Mucosa of rectum (tissue), 2 donors: Measurements from ENCODE around the gene ZNF718.
"Not testable (repeated sequence)": the region's sequence is repeated elsewhere in the genome, so short reads cannot be mapped to it uniquely, and the experiment has no call there.

ENCODE experiments used
- H3K27ac ChIP-seq, 2 donors: one replicate each; pipeline ENCODE4 v1.7.0; 2013; ENCODE audit warnings: inconsistent platforms in 2 of 2, low read depth in 2 of 2, low read length in 2 of 2
- H3K27me3 ChIP-seq, 2 donors: one replicate each; pipeline ENCODE4 v1.7.0; 2013; ENCODE audit warnings: low read length in 2 of 2; ENCODE audit not compliant: control insufficient read depth in 2 of 2, insufficient read depth in 2 of 2
- H3K36me3 ChIP-seq, 2 donors: one replicate each; pipeline ENCODE4 v1.7.0; 2013; ENCODE audit warnings: low read length in 2 of 2; ENCODE audit not compliant: control insufficient read depth in 2 of 2, insufficient read depth in 2 of 2
- H3K4me1 ChIP-seq, 2 donors: one replicate each; pipeline ENCODE4 v1.7.0; 2013; ENCODE audit warnings: low read length in 2 of 2, mild to moderate bottlenecking in 1 of 2; ENCODE audit not compliant: control insufficient read depth in 2 of 2, insufficient read depth in 2 of 2
- H3K4me3 ChIP-seq, 2 donors: one replicate each; pipeline ENCODE4 v1.7.0; 2013; ENCODE audit warnings: low read length in 2 of 2
- H3K9ac ChIP-seq, 2 donors: one replicate each; pipeline ENCODE4 v1.7.0; 2013; ENCODE audit warnings: low read length in 2 of 2, low read depth in 1 of 2, mild to moderate bottlenecking in 1 of 2
- H3K9me3 ChIP-seq, 2 donors: one replicate each; pipeline ENCODE4 v1.7.0; 2013; ENCODE audit warnings: low read length in 2 of 2; ENCODE audit not compliant: control insufficient read depth in 2 of 2
- donor health status: healthy.
- donor health status: Normal muscosa, but diverticular disease.

The ZNF718 gene

DNA sequence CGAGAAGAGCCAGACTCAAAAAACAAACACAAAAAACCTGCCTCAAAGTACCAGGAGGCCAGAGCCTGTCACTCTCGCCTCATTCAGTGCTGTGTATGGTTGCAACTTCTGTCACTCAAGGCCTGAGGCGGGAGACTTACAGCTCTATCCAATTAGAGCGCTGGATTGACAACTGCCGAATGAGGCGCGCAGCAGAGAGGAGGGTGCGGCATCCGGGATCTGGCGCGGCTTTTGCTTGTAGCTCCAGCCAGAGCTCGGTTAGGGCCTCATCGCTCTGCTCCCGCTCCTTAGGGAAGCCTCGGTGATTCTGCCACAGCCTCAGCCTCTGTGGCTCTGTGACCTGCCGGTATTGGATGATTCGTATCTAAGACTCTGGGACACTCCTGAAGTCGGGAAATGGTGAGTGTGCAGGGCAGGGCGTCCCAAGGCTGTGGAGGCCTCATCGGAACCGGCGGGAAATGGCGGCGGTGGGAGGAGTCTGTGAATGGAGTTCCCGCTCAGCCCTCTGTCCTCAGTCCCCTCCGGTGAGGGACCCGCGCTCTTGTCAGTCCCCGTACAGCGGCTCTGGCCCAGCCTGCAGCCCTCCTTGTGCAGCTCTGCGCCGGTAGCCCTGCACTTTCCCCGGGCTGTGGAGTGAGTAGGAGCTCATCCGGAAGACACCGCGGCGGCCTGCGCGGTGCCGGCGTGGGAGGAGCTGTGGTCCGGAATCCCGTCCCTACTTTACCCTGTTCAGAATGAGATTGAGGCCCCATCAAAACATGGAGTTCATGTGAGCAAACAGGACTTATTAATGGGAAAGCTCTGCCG, at the start of gene ZNF718:
TSS of gene ZNF718 (plus strand) at position 227 of the 807 bp plus-strand sequence. CDS start at position 397, 170 bp downstream.
- Histone ChIP-seq H3K4me1 (peaks cover 6 to 8% of the 10 kb centered on the region in 2 donors), H3K4me3 (peak within 1 kb of the TSS; percentile 91 to 98), H3K9me3 (peaks cover under 1% of the 10 kb centered on the region in 2 donors), H3K9ac (peak within 1 kb of the TSS; percentile 83 to 90), H3K36me3 (peaks cover 0 to 6% of the 10 kb centered on the region in 2 donors), H3K27ac (peak within 1 kb of the TSS; percentile 91 to 93), H3K27me3 (no peaks in the 10 kb centered on the region)

DNA sequence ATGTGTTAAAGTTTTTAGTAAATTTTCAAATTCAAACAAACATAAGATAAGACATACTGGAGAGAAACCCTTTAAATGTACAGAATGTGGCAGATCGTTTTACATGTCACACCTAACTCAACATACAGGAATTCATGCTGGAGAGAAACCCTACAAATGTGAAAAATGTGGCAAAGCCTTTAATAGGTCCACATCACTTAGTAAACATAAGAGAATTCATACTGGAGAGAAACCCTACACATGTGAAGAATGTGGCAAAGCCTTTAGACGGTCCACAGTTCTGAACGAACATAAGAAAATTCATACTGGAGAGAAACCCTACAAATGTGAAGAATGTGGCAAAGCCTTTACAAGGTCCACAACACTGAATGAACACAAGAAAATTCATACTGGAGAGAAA, 38.4 kb upstream of the ZNF718 start:
- no peaks in the 10 kb centered on the region for H3K4me1 ChIP-seq
- H3K36me3 ChIP-seq: peaks cover 20 to 30% of the 10 kb centered on the region in 2 donors
- no peak overlapping the region for H3K27ac ChIP-seq
- H3K9ac ChIP-seq: no peak overlapping the region
- H3K9me3 ChIP-seq: peaks cover 57% of the 10 kb centered on the region in 2 donors
- H3K4me3 ChIP-seq: peak overlapping the region in 1 of 2 donors; percentile 10
- H3K27me3 ChIP-seq: no peaks in the 10 kb centered on the region

DNA sequence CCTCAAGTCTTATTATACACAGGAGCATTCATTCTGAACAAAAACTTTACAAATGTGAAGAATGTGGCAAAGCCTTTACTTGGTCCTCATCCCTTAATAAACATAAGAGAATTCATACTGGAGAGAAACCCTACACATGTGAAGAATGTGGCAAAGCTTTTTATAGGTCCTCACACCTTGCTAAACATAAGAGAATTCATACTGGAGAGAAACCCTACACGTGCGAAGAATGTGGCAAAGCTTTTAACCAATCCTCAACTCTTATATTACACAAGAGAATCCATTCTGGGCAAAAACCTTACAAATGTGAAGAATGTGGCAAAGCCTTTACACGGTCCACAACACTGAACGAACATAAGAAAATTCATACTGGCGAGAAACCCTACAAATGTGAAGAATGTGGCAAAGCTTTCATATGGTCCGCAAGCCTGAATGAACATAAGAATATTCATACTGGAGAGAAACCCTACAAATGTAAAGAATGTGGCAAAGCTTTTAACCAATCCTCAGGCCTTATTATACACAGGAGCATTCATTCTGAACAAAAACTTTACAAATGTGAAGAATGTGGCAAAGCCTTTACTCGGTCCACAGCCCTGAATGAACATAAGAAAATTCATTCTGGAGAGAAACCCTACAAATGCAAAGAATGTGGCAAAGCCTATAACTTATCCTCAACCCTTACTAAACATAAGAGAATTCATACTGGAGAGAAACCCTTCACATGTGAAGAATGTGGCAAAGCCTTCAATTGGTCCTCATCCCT, 37.6 kb upstream of the ZNF718 start:
- peaks cover 55 to 64% of the 10 kb centered on the region in 2 donors for H3K9me3 ChIP-seq

DNA sequence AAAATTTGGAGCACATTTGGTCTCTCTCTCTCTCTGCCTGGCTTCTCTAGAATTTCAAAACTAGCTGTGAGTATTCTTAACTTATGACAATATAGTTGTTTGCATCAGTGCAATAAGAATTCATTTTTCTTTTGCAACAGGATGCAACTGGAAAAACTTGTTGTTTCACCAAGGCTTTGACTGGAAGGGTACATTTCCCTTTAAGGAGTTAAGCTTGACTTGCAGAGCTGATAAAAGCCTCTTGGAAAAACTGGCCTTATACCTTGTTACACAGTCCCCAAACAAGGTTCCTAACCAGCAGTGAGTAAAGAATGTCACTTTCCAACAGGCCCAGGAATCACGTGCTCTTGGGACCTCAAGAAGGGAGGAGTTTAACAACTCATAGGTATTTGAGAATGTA, 25.9 kb upstream of the ZNF718 start:
- Histone ChIP-seq H3K4me3 (no peak overlapping the region), H3K4me1 (no peaks in the 10 kb centered on the region), H3K9me3 (peaks cover 38 to 40% of the 10 kb centered on the region in 2 donors)

More for the DNA sequence above, 37.6 kb upstream of the ZNF718 start:
- H3K27ac ChIP-seq, H3K9ac ChIP-seq, H3K27me3 ChIP-seq, H3K4me1 ChIP-seq, H3K4me3 ChIP-seq: not testable (repeated sequence)
- H3K36me3 ChIP-seq: peaks cover 20 to 26% of the 10 kb centered on the region in 2 donors

DNA sequence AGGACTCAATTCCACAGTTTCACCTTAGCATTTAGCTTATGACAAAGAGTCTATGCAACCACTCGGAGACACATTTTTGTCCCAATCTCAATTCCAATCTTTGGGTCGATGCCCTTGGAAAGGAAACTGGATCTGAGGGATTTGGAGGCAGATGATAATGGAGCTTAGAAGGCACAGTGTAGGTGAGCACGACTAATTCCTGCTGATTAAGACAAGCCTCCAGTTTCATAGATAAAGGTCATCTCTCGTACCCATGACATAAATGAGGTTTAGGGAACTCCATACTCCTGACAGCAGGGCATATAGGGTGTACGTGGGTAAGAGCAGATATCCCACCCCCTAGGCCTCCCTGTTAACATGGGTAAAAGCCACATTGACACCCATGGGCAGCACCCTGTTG, 24.4 kb upstream of the ZNF718 start:
- Histone ChIP-seq H3K27me3 (no peaks in the 10 kb centered on the region), H3K9ac (no peak overlapping the region), H3K4me3 (no peak overlapping the region), H3K36me3 (no peaks in the 10 kb centered on the region), H3K27ac (no peak overlapping the region), H3K4me1 (no peaks in the 10 kb centered on the region), H3K9me3 (peaks cover 32 to 35% of the 10 kb centered on the region in 2 donors)

More for the DNA sequence above, 25.9 kb upstream of the ZNF718 start:
- no peaks in the 10 kb centered on the region for H3K36me3 ChIP-seq
- H3K9ac ChIP-seq: no peak overlapping the region
- no peaks in the 10 kb centered on the region for H3K27me3 ChIP-seq
- H3K27ac ChIP-seq: no peak overlapping the region

DNA sequence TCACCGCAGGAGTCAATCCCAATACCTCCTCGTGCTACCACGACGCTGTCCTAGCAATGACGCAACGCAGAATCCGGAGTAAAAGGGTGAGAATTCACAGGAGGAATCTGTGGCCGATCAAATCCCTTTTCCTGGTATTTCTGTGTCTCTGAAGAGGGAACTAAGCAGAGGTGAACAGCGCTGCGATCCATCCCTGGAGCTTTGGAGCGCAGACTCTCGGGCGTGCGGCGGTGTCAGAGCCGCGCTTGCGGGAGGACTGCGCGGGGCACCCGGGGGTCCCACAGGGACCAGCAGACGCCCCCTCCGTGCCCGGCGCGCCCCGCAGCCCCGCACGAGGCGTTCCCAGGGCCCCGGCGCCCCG, 17.2 kb upstream of the ZNF718 start:
- Histone ChIP-seq H3K4me3 (no peak overlapping the region), H3K4me1 (no peaks in the 10 kb centered on the region), H3K27ac (no peak overlapping the region), H3K9ac (no peak overlapping the region), H3K36me3 (no peaks in the 10 kb centered on the region), H3K27me3 (peaks cover 4 to 7% of the 10 kb centered on the region in 2 donors), H3K9me3 (peaks cover 15 to 27% of the 10 kb centered on the region in 2 donors)

DNA sequence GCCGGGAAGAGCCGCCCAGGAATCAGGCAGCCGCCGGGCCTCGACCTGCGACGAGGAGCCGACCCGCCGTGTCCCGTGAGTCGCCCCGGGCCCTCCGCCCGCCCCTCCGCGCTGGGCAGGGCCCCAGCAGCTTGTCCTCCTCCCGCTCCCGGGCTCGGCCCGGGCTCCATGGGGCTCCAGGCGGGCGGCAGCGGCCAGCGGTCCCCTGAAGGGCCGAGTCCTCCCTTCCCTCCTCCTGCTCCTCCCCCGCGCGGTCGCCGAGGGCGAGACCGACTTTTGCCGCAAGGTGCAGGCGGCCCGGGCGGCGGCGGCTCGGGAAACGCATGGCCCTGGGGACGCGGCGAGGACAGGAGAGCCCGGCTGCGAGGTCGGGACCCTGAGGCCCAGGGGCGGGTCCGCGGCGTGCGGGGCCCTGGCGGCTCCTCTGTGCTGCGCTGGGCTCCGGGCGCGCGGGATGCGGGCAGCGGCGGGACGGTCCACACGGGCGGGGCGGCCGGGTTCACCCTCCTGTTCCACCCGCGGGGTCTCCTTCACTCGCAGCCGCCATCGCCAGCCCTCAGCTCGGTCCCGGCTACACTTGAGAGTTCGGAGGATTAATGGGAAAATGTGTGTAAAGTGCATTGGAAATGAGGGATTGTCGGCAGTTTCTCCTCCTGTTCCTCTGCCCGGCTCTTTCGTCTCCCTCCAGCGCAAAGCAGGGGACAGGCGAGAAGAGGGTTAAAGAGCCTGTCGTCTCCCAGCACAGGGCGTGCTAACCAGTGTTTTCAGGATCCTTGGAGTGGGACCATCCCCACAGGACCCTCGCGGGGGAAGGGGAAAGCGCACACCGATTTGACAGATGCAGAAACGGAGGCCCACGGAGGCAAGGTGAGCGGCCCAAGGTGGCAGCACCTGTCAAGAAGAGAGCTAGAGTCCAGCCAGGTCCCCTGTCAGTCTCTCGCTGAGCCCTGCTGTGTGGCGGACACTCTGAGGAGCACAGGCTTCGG, 16.6 kb upstream of the ZNF718 start:
- no peak overlapping the region for H3K27ac ChIP-seq
- no peak overlapping the region for H3K4me3 ChIP-seq
- no peak overlapping the region for H3K9ac ChIP-seq
- H3K27me3 ChIP-seq: peaks cover 4 to 7% of the 10 kb centered on the region in 2 donors
- no peaks in the 10 kb centered on the region for H3K4me1 ChIP-seq
- H3K36me3 ChIP-seq: no peaks in the 10 kb centered on the region
- H3K9me3 ChIP-seq: peaks cover 10 to 21% of the 10 kb centered on the region in 2 donors

DNA sequence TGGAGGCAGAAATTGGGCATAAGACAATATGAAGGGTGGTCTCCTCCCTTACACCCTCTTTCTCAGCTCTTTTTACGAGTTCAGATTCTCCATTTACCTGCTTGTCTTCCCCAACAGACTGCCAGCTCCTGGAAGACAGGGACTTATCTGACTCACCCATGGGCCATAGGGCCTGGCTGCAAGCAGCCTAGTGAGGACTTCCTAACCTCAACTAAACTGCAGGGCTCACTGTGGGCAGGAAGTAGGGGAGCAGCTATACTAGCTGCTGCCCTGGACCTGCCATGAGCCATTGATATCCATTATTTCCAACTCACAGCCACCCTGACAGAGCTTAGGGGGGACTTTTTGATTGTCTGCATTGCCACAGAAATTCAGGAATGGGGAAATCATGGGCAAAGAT, 11.5 kb upstream of the ZNF718 start:
- Histone ChIP-seq H3K36me3 (no peaks in the 10 kb centered on the region), H3K9me3 (peaks cover 0 to 9% of the 10 kb centered on the region in 2 donors), H3K4me1 (no peaks in the 10 kb centered on the region), H3K9ac (no peak overlapping the region), H3K27ac (no peak overlapping the region), H3K4me3 (no peak overlapping the region), H3K27me3 (peaks cover 4 to 7% of the 10 kb centered on the region in 2 donors)

DNA sequence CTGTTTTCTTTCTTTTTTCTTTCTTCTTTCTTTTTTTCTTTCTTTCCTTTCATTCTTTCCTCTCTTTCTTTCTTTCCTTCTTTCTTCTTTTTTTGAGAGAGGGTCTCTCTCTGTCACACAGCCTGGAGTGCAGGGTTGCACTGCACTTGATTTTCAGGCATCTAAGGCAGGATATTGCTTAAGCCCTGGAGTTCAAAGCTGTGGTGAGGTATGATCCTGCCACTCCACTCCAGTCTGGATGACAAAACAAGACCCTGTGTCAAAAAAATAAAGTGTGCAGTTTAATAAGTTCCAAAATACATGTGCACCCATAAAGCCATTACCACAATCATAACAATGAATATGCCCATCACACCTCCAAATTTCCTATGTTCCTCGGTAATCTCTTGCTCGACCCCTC, 10.6 kb upstream of the ZNF718 start:
- H3K4me3 ChIP-seq: no peak overlapping the region
- peaks cover 0 to 5% of the 10 kb centered on the region in 2 donors for H3K9me3 ChIP-seq
- no peak overlapping the region for H3K9ac ChIP-seq
- H3K27ac ChIP-seq: no peak overlapping the region
- no peaks in the 10 kb centered on the region for H3K36me3 ChIP-seq
- H3K4me1 ChIP-seq: no peaks in the 10 kb centered on the region
- no peaks in the 10 kb centered on the region for H3K27me3 ChIP-seq
